ENCODE measurements around the gene SUFU.
A peak's percentile ranks its signal among the peaks of the same experiment; 100 is the strongest.

SUFU gene

DNA sequence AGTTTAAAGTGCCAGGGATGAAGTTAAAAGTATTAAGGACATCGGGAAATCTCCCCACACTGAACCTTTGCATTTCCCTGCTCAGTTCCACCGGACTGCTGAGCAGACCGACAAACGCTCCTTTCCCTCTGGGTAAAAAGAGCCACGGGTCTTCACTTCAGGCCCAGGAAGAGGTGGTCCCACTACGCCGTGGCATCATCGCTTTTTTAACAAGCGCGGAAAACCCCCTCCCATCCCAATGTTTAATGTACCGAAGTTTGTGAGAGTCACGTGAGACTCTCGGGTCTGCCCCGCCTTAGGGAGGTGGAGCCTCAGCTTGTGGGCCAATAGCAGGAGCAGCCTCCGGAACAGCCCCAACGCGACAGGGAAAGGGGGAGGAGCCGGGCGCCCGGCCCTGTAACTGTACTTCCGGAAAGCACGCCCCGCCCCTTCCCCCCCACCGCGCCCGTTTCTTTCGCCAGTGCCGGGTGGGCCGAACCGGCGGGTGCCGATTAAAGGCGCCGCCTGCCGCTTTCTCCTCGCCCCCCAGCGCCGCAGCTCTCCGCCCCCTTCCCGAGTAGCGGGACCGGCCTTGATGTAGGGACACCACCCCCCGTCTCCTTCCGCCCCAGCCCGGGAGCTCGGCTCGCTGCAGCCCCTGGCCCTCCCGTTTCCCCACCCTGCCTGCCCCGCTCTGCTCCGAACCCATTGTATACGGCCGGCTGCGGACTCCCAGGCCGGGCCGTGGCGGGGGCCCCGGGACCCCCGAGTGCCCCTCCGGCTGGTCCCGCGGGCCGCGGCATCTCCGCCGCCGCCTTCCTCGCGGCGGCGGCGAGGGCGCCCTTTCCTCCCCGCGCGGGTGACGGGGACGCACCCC is 138.3 kb downstream of the SUFU start:
- Histone ChIP-seq H3K9me3 (ENCODE audit: control insufficient read depth in 5 of 5, low read length in 5 of 5) (no peaks in the 10 kb centered on the region), H3K36me3 (ENCODE audit: control insufficient read depth in 5 of 5, insufficient read depth in 5 of 5, low read length in 5 of 5) (no peaks in the 10 kb centered on the region), H3K4me3 (ENCODE audit: low read depth in 1 of 5, low read length in 5 of 5) (peak overlapping the region; percentile 74 to 99 (median 83)), H3K27me3 (ENCODE audit: control insufficient read depth in 5 of 5, insufficient read depth in 4 of 5, low read length in 5 of 5) (no peaks in the 10 kb centered on the region), H3K4me1 (ENCODE audit: control insufficient read depth in 5 of 5, insufficient read depth in 5 of 5, low read length in 5 of 5) (peaks cover 0 to 34% (median 20%) of the 10 kb centered on the region in 5 donors), H3K27ac (ENCODE audit: low read depth, low read length) (peak overlapping the region; percentile 99), H3K9ac (ENCODE audit: low read length in 5 of 5) (peak overlapping the region in 4 of 5 donors; percentile 56 to 92 (median 81))

DNA sequence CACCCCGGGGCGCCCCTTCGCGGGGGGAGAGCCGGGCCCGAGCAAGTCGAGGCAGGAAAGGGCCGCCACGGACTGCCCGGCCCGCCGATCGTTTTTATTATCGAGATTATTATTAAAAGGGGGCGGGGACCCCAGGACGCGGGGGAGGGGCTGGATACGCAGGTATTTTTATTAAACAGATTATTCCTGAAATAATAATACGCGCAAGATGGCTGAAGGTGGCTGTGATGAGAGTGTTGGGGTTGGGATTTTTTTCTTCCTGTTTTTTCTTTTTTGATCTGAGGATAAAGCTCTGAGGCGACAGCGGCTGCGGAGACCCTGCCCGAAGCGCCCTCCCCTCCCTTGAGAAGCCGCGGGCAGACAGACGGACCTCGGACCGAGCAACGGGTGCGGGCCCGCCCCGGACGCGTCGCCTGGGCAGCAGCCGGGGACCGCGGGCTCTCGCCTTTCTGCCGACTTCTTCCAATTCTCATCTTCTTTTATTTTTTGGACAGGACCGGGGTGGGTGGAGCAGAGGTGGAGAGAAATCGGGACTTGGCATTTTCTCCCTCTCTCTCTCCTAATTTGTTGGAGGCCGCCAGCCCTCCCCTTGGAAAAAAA is 139.1 kb downstream of the SUFU start:
- Histone ChIP-seq H3K4me1 (ENCODE audit: control insufficient read depth in 5 of 5, insufficient read depth in 5 of 5, low read length in 5 of 5) (peaks cover 3 to 41% (median 27%) of the 10 kb centered on the region in 5 donors), H3K9me3 (ENCODE audit: control insufficient read depth in 5 of 5, low read length in 5 of 5) (no peaks in the 10 kb centered on the region)

DNA sequence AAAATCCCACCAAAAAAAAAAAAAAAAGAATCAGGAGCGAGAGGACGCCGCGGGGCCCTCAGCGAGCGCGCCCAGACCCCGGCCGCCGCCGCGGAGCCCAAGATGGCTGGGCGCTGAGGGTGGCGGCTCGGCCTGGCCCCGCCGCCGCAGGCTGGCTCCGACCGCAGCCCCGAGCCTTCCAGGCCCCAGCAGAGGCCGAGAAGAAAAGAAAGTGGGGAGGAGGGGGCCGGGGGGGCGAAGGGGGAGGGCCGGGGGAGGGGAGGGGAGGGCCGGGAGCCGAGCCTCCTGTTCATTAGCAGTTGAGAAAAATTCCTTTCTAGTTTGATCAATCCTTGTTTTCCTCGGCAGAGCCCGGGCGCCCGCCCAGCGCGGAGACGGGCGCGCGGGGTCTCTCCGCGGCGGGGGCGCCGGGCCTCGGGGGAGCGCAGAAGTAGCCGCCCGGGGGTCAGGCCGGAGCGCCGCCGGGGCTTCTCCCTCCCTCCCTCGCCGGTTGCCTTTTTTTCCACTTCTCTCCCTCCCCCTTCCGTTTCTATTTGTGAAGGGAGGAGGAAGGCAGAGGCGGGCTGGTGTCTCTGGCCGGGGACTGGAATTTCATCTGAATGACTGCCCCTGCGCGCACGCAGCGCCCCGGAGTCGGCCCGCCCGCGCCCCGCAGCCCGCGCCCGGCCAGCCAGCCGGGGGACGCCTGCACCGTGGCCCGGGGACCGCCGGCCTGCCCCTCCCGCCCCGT is 139.7 kb downstream of the SUFU start:
- Histone ChIP-seq H3K9ac (ENCODE audit: low read length in 5 of 5) (peak overlapping the region in 4 of 5 donors; percentile 72 to 99 (median 88)), H3K36me3 (ENCODE audit: control insufficient read depth in 5 of 5, insufficient read depth in 5 of 5, low read length in 5 of 5) (peaks cover 0 to 9% (median 6%) of the 10 kb centered on the region in 5 donors), H3K27me3 (ENCODE audit: control insufficient read depth in 5 of 5, insufficient read depth in 4 of 5, low read length in 5 of 5) (no peaks in the 10 kb centered on the region), H3K4me3 (ENCODE audit: low read depth in 1 of 5, low read length in 5 of 5) (peak overlapping the region; percentile 50 to 99 (median 97)), H3K27ac (ENCODE audit: low read depth, low read length) (peak overlapping the region; percentile 99), H3K4me1 (ENCODE audit: control insufficient read depth in 5 of 5, insufficient read depth in 5 of 5, low read length in 5 of 5) (peaks cover 10 to 48% (median 34%) of the 10 kb centered on the region in 5 donors), H3K9me3 (ENCODE audit: control insufficient read depth in 5 of 5, low read length in 5 of 5) (no peaks in the 10 kb centered on the region)

More for the DNA sequence above, 139.1 kb downstream of the SUFU start:
- Histone ChIP-seq H3K36me3 (ENCODE audit: control insufficient read depth in 5 of 5, insufficient read depth in 5 of 5, low read length in 5 of 5) (peaks cover 0 to 3% (median 0%) of the 10 kb centered on the region in 5 donors), H3K9ac (ENCODE audit: low read length in 5 of 5) (peak overlapping the region in 4 of 5 donors; percentile 72 to 92 (median 82)), H3K27me3 (ENCODE audit: control insufficient read depth in 5 of 5, insufficient read depth in 4 of 5, low read length in 5 of 5) (no peaks in the 10 kb centered on the region), H3K4me3 (ENCODE audit: low read depth in 1 of 5, low read length in 5 of 5) (peak overlapping the region; percentile 59 to 99 (median 75)), H3K27ac (ENCODE audit: low read depth, low read length) (peak overlapping the region; percentile 99)

DNA sequence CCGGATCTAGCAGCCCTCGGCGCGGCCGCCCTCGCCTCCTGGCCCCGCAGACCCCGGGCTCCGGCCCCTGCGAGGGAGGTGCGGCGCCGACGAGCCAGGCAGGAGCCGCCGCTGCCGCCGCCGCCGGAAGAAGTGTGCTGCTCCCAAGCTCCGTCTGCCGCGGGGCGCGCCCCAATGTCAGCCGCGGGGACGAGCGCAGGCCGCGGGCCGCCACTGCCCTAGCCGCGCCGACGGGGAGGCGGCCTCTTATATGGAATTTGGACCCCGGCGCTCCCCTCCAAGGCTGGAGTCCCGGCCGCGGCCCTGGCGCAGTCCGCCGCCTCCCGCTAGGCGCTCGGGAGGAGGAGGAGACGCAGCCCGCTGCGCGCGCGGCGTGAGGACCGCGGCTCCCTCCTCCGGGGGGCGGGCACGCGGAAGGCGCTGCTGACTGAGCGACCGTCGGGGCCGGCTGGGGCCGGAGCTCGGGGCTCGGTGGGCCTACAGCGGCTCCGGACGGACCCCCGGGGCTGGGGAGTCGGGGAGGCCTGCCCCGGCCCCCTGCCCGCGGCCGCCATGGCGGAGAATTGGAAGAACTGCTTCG is 140.4 kb downstream of the SUFU start, which contains the start of gene TRIM8:
TSS of gene TRIM8 (plus strand) at position 414 of the 580 bp plus-strand sequence. CDS start at position 553, 139 bp downstream.
- Histone ChIP-seq H3K9ac (ENCODE audit: low read length in 5 of 5) (peak within 1 kb of the TSS; percentile 93 to 99 (median 96)), H3K4me1 (ENCODE audit: control insufficient read depth in 5 of 5, insufficient read depth in 5 of 5, low read length in 5 of 5) (peaks cover 16 to 55% (median 40%) of the 10 kb centered on the region in 5 donors), H3K4me3 (ENCODE audit: low read depth in 1 of 5, low read length in 5 of 5) (peak within 1 kb of the TSS; percentile 94 to 100 (median 99)), H3K27me3 (ENCODE audit: control insufficient read depth in 5 of 5, insufficient read depth in 4 of 5, low read length in 5 of 5) (no peaks in the 10 kb centered on the region), H3K36me3 (ENCODE audit: control insufficient read depth in 5 of 5, insufficient read depth in 5 of 5, low read length in 5 of 5) (peaks cover 0 to 15% (median 12%) of the 10 kb centered on the region in 5 donors), H3K9me3 (ENCODE audit: control insufficient read depth in 5 of 5, low read length in 5 of 5) (no peaks in the 10 kb centered on the region), H3K27ac (ENCODE audit: low read depth, low read length) (peak within 1 kb of the TSS; percentile 99)

DNA sequence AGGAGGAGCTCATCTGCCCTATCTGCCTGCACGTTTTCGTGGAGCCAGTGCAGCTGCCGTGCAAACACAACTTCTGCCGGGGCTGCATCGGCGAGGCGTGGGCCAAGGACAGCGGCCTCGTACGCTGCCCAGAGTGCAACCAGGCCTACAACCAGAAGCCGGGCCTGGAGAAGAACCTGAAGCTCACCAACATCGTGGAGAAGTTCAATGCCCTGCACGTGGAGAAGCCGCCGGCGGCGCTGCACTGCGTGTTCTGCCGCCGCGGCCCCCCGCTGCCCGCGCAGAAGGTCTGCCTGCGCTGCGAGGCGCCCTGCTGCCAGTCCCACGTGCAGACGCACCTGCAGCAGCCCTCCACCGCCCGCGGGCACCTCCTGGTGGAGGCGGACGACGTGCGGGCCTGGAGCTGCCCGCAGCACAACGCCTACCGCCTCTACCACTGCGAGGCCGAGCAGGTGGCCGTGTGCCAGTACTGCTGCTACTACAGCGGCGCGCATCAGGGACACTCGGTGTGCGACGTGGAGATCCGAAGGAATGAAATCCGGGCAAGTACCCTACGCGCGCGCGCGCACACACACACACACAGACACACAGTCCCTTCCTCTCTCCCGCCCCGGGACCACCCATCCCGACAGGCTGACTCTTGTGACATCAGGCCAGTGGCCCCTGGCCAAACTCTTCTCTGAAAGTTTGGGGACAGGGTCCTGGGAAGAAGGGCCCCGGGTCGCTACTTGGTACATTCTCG is 141.0 kb downstream of the SUFU start:
- Histone ChIP-seq H3K27me3 (ENCODE audit: control insufficient read depth in 5 of 5, insufficient read depth in 4 of 5, low read length in 5 of 5) (no peaks in the 10 kb centered on the region), H3K36me3 (ENCODE audit: control insufficient read depth in 5 of 5, insufficient read depth in 5 of 5, low read length in 5 of 5) (peaks cover 0 to 15% (median 12%) of the 10 kb centered on the region in 5 donors), H3K9ac (ENCODE audit: low read length in 5 of 5) (peak overlapping the region; percentile 93 to 99 (median 96)), H3K4me3 (ENCODE audit: low read depth in 1 of 5, low read length in 5 of 5) (peak overlapping the region; percentile 94 to 100 (median 99)), H3K27ac (ENCODE audit: low read depth, low read length) (peak overlapping the region; percentile 99), H3K9me3 (ENCODE audit: control insufficient read depth in 5 of 5, low read length in 5 of 5) (no peaks in the 10 kb centered on the region), H3K4me1 (ENCODE audit: control insufficient read depth in 5 of 5, insufficient read depth in 5 of 5, low read length in 5 of 5) (peaks cover 20 to 61% (median 47%) of the 10 kb centered on the region in 5 donors)

DNA sequence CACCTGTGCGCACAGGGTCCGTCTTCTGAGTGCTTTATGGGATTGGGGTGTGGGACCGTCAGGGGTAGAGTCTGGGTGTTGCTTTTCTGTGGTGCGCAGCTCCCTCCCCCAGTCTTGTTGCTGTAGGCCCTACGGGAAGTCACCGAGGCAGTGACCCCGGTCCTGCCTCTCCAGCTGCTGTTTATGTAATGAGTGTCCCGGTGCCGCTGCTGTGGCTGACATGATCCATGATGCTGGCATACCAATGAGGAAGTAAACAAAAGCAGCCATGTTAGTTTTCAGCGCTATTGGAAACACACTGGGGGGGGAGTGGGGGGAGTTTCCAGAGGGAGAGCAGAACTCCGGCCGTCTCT is 141.6 kb downstream of the SUFU start:
- Histone ChIP-seq H3K9ac (ENCODE audit: low read length in 5 of 5) (peak overlapping the region; percentile 93 to 99 (median 96)), H3K4me1 (ENCODE audit: control insufficient read depth in 5 of 5, insufficient read depth in 5 of 5, low read length in 5 of 5) (peaks cover 22 to 67% (median 52%) of the 10 kb centered on the region in 5 donors), H3K27me3 (ENCODE audit: control insufficient read depth in 5 of 5, insufficient read depth in 4 of 5, low read length in 5 of 5) (no peaks in the 10 kb centered on the region), H3K4me3 (ENCODE audit: low read depth in 1 of 5, low read length in 5 of 5) (peak overlapping the region; percentile 94 to 100 (median 99)), H3K27ac (ENCODE audit: low read depth, low read length) (peak overlapping the region; percentile 99), H3K36me3 (ENCODE audit: control insufficient read depth in 5 of 5, insufficient read depth in 5 of 5, low read length in 5 of 5) (peaks cover 0 to 15% (median 12%) of the 10 kb centered on the region in 5 donors), H3K9me3 (ENCODE audit: control insufficient read depth in 5 of 5, low read length in 5 of 5) (no peaks in the 10 kb centered on the region)

DNA sequence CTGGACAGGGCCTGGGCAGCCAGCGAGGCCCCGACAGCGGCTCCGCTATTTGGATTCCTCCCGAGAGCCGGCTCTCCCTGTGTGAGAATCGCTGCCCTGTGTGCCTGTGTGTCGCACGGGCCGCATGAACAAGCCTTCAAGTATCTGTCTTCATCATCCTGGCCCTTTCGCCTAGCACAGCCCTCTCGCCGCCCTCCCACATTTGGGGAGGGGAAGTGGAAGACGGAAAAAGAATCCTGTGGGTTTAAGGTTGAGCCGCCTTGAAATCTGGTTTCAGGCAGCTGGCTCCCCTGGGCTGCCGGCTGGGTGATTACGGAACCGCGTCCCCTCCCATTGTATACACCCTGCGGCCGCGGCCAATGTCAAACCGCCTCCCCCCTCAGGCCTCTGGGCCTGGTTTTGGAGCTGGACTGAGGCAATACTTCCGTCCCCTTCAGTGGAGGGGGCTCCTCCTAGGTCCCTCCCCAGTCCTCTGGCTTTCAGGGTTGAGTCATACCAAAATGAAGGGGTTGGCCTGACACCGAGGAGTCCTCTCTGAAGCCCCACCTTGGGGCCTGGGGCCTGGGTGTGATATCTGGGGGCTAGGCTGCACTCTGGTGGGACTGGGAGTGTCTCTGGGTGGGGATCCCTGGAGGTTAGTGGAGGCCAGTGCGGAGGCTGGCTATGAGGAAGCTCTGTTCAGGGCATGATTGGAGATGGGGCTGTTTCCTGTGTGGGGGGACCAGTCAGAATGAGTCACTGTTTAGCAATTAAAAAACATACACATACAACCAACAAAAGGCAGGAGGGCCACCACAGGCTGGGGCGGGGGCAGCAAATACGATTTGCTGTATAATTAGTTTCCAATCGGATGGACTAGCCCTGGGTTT is 142.2 kb downstream of the SUFU start:
- H3K4me1 ChIP-seq (ENCODE audit: control insufficient read depth in 5 of 5, insufficient read depth in 5 of 5, low read length in 5 of 5), result peaks cover 22 to 73% (median 59%) of the 10 kb centered on the region in 5 donors
- peak overlapping the region; percentile 99 for H3K27ac ChIP-seq (ENCODE audit: low read depth, low read length)
- no peaks in the 10 kb centered on the region for H3K9me3 ChIP-seq (ENCODE audit: control insufficient read depth in 5 of 5, low read length in 5 of 5)
- H3K36me3 ChIP-seq (ENCODE audit: control insufficient read depth in 5 of 5, insufficient read depth in 5 of 5, low read length in 5 of 5), result peaks cover 0 to 19% (median 17%) of the 10 kb centered on the region in 5 donors
- H3K9ac ChIP-seq (ENCODE audit: low read length in 5 of 5), result peak overlapping the region; percentile 93 to 99 (median 96)
- H3K27me3 ChIP-seq (ENCODE audit: control insufficient read depth in 5 of 5, insufficient read depth in 4 of 5, low read length in 5 of 5), result no peaks in the 10 kb centered on the region
- H3K4me3 ChIP-seq (ENCODE audit: low read depth in 1 of 5, low read length in 5 of 5), result peak overlapping the region; percentile 94 to 100 (median 99)

DNA sequence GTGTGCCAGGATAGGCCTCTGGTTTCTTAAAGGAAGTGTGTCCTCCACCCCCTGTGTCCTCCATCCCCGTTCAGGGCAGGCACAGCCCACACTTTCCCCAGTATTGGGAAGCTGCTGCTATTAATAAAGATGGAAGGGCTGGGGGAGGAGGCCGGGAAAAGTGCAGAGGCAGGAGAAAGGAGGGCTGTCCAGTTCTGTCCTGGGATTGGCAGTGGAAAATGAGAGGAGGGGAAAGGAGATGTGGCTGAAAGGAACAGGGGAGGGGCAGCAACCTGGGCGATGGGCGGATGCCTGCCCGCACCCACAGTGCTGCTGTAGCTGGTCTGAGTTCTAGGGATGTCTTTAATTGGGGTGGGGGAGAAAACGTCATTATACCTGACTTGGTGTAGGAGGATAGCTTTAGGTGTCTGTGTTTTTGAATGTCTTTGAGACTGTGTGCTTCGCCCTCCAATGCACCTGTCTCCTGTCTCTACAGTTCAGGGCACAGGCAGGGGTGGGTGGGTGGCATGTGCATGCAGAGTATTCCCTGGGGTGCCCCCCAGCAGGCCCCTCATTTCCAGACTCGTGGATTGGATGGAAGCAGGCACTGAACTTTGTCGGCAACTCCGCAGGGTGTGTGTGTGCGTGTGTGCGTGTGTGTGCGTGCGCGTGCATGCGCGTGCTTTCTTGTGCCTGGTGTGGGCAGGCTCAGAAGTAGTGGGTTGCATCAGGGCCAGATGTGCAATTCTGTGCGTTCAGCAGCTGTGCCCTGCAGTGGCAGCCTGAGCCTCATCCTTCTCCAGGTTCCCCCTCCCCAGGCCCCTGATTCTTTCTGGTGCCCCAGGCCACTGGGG is 143.1 kb downstream of the SUFU start:
- H3K27ac ChIP-seq (ENCODE audit: low read depth, low read length), result peak overlapping the region; percentile 99
- peak overlapping the region; percentile 60 to 99 (median 93) for H3K9ac ChIP-seq (ENCODE audit: low read length in 5 of 5)
- H3K27me3 ChIP-seq (ENCODE audit: control insufficient read depth in 5 of 5, insufficient read depth in 4 of 5, low read length in 5 of 5), result no peaks in the 10 kb centered on the region
- H3K4me3 ChIP-seq (ENCODE audit: low read depth in 1 of 5, low read length in 5 of 5), result peak overlapping the region; percentile 94 to 100 (median 99)
- H3K4me1 ChIP-seq (ENCODE audit: control insufficient read depth in 5 of 5, insufficient read depth in 5 of 5, low read length in 5 of 5), result peaks cover 22 to 76% (median 62%) of the 10 kb centered on the region in 5 donors
- H3K9me3 ChIP-seq (ENCODE audit: control insufficient read depth in 5 of 5, low read length in 5 of 5), result no peaks in the 10 kb centered on the region
- peaks cover 0 to 27% (median 23%) of the 10 kb centered on the region in 5 donors for H3K36me3 ChIP-seq (ENCODE audit: control insufficient read depth in 5 of 5, insufficient read depth in 5 of 5, low read length in 5 of 5)
